GM12801 (cell line): ENCODE results near the gene LMCD1.

Source experiments
- TF ChIP-seq, protein P1 (sequence below): IDR thresholded peaks from one replicate; pipeline ENCODE4 v1.5.1; 2011; ENCODE audit warnings: control low read depth; ENCODE audit not compliant: insufficient read length; ENCODE audit errors: extremely low read depth

LMCD1 gene

DNA sequence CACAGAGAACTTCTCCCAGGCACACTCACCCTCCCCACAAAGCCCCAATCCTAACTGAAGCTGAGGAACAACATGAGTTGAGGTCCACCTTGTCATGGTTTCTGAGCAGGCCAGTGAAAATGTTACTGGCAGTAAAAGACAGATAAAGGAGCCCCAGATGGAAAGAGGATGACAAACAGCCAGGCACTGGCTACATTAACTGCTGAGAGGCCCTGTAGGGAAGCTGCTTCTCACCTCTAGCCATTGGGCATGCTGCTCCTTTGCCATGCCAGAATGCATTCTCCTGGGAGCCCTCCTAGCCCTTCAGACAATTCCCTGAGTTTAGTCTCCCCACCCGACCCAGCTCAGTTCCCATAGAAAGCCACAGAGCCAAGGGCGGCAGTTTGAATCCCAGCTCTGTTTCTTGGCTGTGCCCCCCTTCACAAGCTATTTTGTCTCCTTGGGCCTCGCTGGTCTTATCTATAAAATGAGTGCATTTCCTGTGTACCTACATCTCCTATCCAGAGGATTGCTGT is 60.5 kb downstream of the LMCD1 start:
- TF ChIP-seq, protein P1, sequence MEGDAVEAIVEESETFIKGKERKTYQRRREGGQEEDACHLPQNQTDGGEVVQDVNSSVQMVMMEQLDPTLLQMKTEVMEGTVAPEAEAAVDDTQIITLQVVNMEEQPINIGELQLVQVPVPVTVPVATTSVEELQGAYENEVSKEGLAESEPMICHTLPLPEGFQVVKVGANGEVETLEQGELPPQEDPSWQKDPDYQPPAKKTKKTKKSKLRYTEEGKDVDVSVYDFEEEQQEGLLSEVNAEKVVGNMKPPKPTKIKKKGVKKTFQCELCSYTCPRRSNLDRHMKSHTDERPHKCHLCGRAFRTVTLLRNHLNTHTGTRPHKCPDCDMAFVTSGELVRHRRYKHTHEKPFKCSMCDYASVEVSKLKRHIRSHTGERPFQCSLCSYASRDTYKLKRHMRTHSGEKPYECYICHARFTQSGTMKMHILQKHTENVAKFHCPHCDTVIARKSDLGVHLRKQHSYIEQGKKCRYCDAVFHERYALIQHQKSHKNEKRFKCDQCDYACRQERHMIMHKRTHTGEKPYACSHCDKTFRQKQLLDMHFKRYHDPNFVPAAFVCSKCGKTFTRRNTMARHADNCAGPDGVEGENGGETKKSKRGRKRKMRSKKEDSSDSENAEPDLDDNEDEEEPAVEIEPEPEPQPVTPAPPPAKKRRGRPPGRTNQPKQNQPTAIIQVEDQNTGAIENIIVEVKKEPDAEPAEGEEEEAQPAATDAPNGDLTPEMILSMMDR: no peak

DNA sequence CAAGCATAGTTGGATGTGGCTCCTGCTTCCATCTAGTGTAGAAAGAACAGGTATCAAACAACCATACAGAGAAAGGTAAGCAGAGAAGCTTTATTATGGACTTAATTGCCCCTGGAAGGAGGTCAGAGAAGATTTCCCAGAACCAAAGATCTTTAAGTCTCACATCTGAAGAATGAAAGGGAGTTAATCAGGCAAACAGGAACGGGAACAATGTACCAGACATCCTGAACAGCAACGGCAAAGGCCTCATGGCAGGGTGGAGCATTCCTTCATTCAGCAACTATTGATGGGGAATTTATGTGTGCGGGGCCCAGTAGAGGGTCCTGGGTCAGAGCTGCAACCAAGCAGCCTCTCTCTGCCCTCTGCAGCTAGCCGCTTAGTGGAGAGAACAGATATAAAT is 61.5 kb downstream of the LMCD1 start:
- TF ChIP-seq, protein P1: no peak

DNA sequence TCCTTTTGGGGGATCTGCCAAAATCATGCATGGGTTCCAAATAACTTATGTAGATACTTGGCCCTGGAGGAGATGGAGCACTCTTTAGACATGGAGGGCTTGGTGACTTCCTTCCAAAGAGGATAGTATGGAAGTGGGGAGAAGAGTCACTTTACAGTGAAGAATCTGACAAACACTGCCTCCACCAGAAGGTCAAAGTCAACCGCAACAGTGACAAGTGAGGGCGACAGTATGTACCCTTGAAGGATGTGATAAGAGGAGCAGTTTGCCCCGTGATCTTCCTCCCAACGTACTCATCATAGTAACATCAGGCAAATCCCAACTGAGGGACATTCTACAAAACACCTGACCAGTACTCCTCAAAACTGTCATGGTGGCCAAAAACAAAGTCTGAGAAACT is 62.0 kb downstream of the LMCD1 start:
- TF ChIP-seq, protein P1: no peak

GRCh38 chr3:8565376-8565775 is 63.8 kb downstream of the LMCD1 start:
- TF ChIP-seq, protein P1: no peak

GRCh38 chr3:8567784-8568575 is 66.4 kb downstream of the LMCD1 start:
- TF ChIP-seq, protein P1: no peak

GRCh38 chr3:8571256-8571655 is 69.6 kb downstream of the LMCD1 start:
- TF ChIP-seq, protein P1: no peak

GRCh38 chr3:8573342-8573926 is 71.8 kb downstream of the LMCD1 start:
- TF ChIP-seq, protein P1: no peak
